ENCODE measurements around the gene FAM133A. TPM values are rescaled to one million over a fixed set of nuclear protein-coding genes. Genes with fewer than 3 reads are reported as not detected.

The FAM133A gene
- total and polyA plus RNA-seq, 2 donors (not counting 1 experiment from before 2014, with no cell fraction given) = not detected

- no CpG with 5 or more reads among the region's 1 CpG for WGBS (ENCODE audit: insufficient coverage)
- Histone ChIP-seq H3K4me1 (ENCODE audit: control insufficient read depth in 2 of 2, insufficient read depth in 2 of 2, low read length in 2 of 2) (no peaks in the 10 kb centered on the region), H2AFZ (ENCODE audit: insufficient read depth, low read depth, low read length, poor library complexity, severe bottlenecking) (no peak overlapping the region), H3K27ac (ENCODE audit: low read length in 2 of 2) (no peak overlapping the region), H4K20me1 (ENCODE audit: control insufficient read depth, insufficient read depth, low read length, poor library complexity, severe bottlenecking) (no peaks in the 10 kb centered on the region), H3K79me2 (ENCODE audit: control insufficient read depth, insufficient read depth, low read length) (no peaks in the 10 kb centered on the region), H3K4me2 (replicated peaks; ENCODE audit: low read depth, low read length, poor library complexity, severe bottlenecking) (no peak overlapping the region), H3K9ac (ENCODE audit: low read length) (no peak overlapping the region), H3K9me3 (ENCODE audit: control extremely low read depth in 1 of 3, control insufficient read depth in 2 of 3, insufficient read depth in 1 of 3, low read length in 2 of 3) (no peaks in the 10 kb centered on the region), H3K36me3 (replicated peaks in 1 of 2; ENCODE audit: control extremely low read depth in 1 of 2, control insufficient read depth in 1 of 2, extremely low read depth in 1 of 2, insufficient read depth in 2 of 2, low read length in 1 of 2) (no peaks in the 10 kb centered on the region), H3K4me3 (ENCODE audit: control extremely low read depth in 1 of 5, extremely low read depth in 1 of 5, insufficient read depth in 1 of 5, low read depth in 2 of 5, low read length in 4 of 5) (no peak overlapping the region), H3K27me3 (replicated peaks in 1 of 4; ENCODE audit: control extremely low read depth in 1 of 4, control insufficient read depth in 3 of 4, insufficient read depth in 4 of 4, low read length in 3 of 4) (no peaks in the 10 kb centered on the region)
- Mint-ChIP-seq H3K4me1 (no peaks in the 10 kb centered on the region), H3K9me3 (ENCODE audit: insufficient read depth) (peaks cover 5% of the 10 kb centered on the region), H3K4me3 (no peak overlapping the region), H3K27ac (no peak overlapping the region), H3K27me3 (no peaks in the 10 kb centered on the region)
- CTCF ChIA-PET = no interaction called here
- TF ChIP-seq EZH2 (IDR thresholded peaks at IDR 0.05; ENCODE audit: borderline replicate concordance, insufficient read depth, low read depth, low read length, poor library complexity, severe bottlenecking) = no peak
- intact Hi-C loops (cut with micrococcal nuclease) = no loop called here
- no peak for ATAC-seq (ENCODE audit: low read depth)
- POLR2A ChIA-PET = no interaction called here
- DNase-seq = no peak
Observed at GRCh38 chrX:93649381-93649780, 24.6 kb upstream of the FAM133A start.

GRCh38 chrX:93660575-93660974 is 13.4 kb upstream of the FAM133A start:
- ChIA-PET POLR2A (no interaction called here), CTCF (no interaction called here)
- Mint-ChIP-seq H3K4me1 (no peaks in the 10 kb centered on the region), H3K27ac (no peak overlapping the region), H3K4me3 (no peak overlapping the region), H3K9me3 (ENCODE audit: insufficient read depth) (no peaks in the 10 kb centered on the region), H3K27me3 (no peaks in the 10 kb centered on the region)
- H3K9me3 ChIP-seq (ENCODE audit: control extremely low read depth in 1 of 3, control insufficient read depth in 2 of 3, insufficient read depth in 1 of 3, low read length in 2 of 3) = no peaks in the 10 kb centered on the region
- H3K4me2 ChIP-seq (replicated peaks; ENCODE audit: low read depth, low read length, poor library complexity, severe bottlenecking) = no peak overlapping the region
- H3K4me3 ChIP-seq (ENCODE audit: control extremely low read depth in 1 of 5, extremely low read depth in 1 of 5, insufficient read depth in 1 of 5, low read depth in 2 of 5, low read length in 4 of 5) = no peak overlapping the region
- H3K27me3 ChIP-seq (replicated peaks in 1 of 4; ENCODE audit: control extremely low read depth in 1 of 4, control insufficient read depth in 3 of 4, insufficient read depth in 4 of 4, low read length in 3 of 4) = no peaks in the 10 kb centered on the region
- H3K9ac ChIP-seq (ENCODE audit: low read length) = no peak overlapping the region
- TF ChIP-seq EZH2 (IDR thresholded peaks at IDR 0.05; ENCODE audit: borderline replicate concordance, insufficient read depth, low read depth, low read length, poor library complexity, severe bottlenecking) (no peak), CTCF (IDR thresholded peaks at IDR 0.05) (no peak)
- H3K79me2 ChIP-seq (ENCODE audit: control insufficient read depth, insufficient read depth, low read length) = no peaks in the 10 kb centered on the region
- H3K4me1 ChIP-seq (ENCODE audit: control insufficient read depth in 2 of 2, insufficient read depth in 2 of 2, low read length in 2 of 2) = no peaks in the 10 kb centered on the region
- DNase-seq = no peak
- H4K20me1 ChIP-seq (ENCODE audit: control insufficient read depth, insufficient read depth, low read length, poor library complexity, severe bottlenecking) = no peaks in the 10 kb centered on the region
- no peaks in the 10 kb centered on the region for H3K36me3 ChIP-seq (replicated peaks in 1 of 2; ENCODE audit: control extremely low read depth in 1 of 2, control insufficient read depth in 1 of 2, extremely low read depth in 1 of 2, insufficient read depth in 2 of 2, low read length in 1 of 2)
- WGBS (ENCODE audit: insufficient coverage) = 96% methylated on average over 7 of the region's 7 CpGs
- H3K27ac ChIP-seq (ENCODE audit: low read length in 2 of 2) = no peak overlapping the region
- H2AFZ ChIP-seq (ENCODE audit: insufficient read depth, low read depth, low read length, poor library complexity, severe bottlenecking) = no peak overlapping the region
- intact Hi-C loops (cut with micrococcal nuclease) = no loop called here
- ATAC-seq (ENCODE audit: low read depth) = no peak
